Measurements from ENCODE around the gene RREB1. TPM values are rescaled to one million over a fixed set of nuclear protein-coding genes. Genes with fewer than 3 reads are reported as not detected.

Gene RREB1
- total and polyA plus RNA-seq, 2 of the 4 experiments (the other 2 are of a cell fraction), result 8.4 to 14.5 TPM

DNA sequence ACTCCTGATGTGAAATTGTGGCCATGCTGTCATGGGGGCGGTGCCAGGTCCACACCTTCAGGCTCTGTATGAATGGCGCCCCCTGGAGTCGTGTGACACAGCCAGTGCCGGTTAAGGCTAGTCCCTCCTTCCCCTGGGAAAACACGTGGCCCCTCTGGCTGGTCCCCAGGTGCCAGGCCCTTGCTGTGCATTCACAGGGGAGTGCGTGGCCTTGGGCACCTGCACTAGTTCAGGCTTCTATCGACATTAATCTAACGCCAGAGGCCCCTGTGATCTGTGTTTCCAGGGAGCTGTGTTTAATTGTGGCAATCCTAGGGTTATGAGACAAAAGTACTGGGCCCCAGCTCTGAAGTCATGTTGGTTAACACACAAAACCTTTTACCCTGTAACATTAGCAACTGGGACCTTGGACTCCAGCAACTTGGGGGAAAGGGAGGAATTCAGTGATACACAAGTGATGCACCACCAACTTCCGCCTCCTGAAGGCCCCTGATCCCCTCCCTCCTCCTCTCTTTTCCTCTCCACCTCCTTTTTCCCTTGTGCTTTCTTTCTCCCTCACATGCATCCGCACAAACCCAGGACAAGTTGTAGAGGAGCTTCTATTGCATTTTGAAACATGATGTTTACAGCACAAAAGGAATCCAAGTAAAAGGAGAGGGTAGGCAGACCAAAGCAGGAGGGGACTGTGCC lies 131.3 kb downstream of the RREB1 start:
- Histone ChIP-seq H3K4ac (ENCODE audit: low read depth, low read length) (no peak overlapping the region), H2AK5ac (ENCODE audit: low read depth, low read length) (no peak overlapping the region), H3K27ac (ENCODE audit: insufficient read depth, low read length) (no peak overlapping the region), H2AK9ac (replicated peaks; ENCODE audit: low read depth, low read length, poor library complexity) (no peak overlapping the region), H3K9me1 (ENCODE audit: insufficient read depth, low read length) (peaks cover 17% of the 10 kb centered on the region), H2AFZ (replicated peaks; ENCODE audit: low read length, poor library complexity) (no peak overlapping the region), H3K4me3 (ENCODE audit: insufficient read depth, low read depth, low read length) (no peak overlapping the region), H2BK120ac (ENCODE audit: low read depth, low read length) (no peak overlapping the region), H3K9ac (ENCODE audit: low read depth, low read length) (no peak overlapping the region), H4K8ac (ENCODE audit: low read depth in 2 of 2, low read length in 2 of 2) (no peak overlapping the region), H3K23ac (ENCODE audit: low read depth, low read length) (no peak overlapping the region), H3K4me1 (ENCODE audit: control insufficient read depth, insufficient read depth, low read length) (peaks cover 13% of the 10 kb centered on the region), H2BK20ac (ENCODE audit: low read depth, low read length) (no peak overlapping the region), H3K56ac (ENCODE audit: extremely low read depth, insufficient read depth, low read length) (no peak overlapping the region), H3K36me3 (ENCODE audit: control insufficient read depth, insufficient read depth, low read length) (peaks cover 21% of the 10 kb centered on the region), H4K20me1 (ENCODE audit: insufficient read depth, low read length) (peaks cover 44% of the 10 kb centered on the region), H3K9me3 (ENCODE audit: control insufficient read depth, insufficient read depth, low read length) (no peaks in the 10 kb centered on the region), H2BK5ac (ENCODE audit: low read depth, low read length, poor library complexity, severe bottlenecking) (no peak overlapping the region), H3K4me2 (ENCODE audit: low read depth, low read length) (no peak overlapping the region), H3K18ac (ENCODE audit: low read depth, low read length) (no peak overlapping the region), H4K5ac (ENCODE audit: low read depth, low read length) (no peak overlapping the region), H3K14ac (replicated peaks; ENCODE audit: low read depth, low read length) (no peak overlapping the region), H4K91ac (ENCODE audit: insufficient read depth, low read depth, low read length) (no peak overlapping the region), H3K79me1 (ENCODE audit: low read depth in 1 of 2, low read length in 2 of 2) (peaks cover 29 to 83% of the 10 kb centered on the region in 2 experiments), H2BK15ac (ENCODE audit: low read depth, low read length) (no peak overlapping the region), H3K27me3 (ENCODE audit: control insufficient read depth, insufficient read depth, low read length) (no peaks in the 10 kb centered on the region)
- dilution Hi-C loops (cut with HindIII; ENCODE audit: low sequenced_read_pairs, unreplicated experiment), result no loop called here
- intact Hi-C loops (cut with micrococcal nuclease), result no loop called here
- POLR2A ChIA-PET (ENCODE audit: unreplicated experiment), result no interaction called here
- 100% methylated on average over 1 of the region's 10 CpGs; no CpG with 5 or more reads in 1 of the 2 experiments for WGBS, 2 experiments (ENCODE audit: extremely low coverage in 2 of 2, insufficient read length in 1 of 2)
- in situ Hi-C loops (cut with MboI; ENCODE audit: low sequenced_read_pairs), result no loop called here
- TF ChIP-seq MAFK (IDR thresholded peaks at IDR 0.05; ENCODE audit: low read depth, low read length), result no peak
- no peak for TF ChIP-seq RFX5 (IDR thresholded peaks at IDR 0.05; ENCODE audit: low read depth, low read length)
- no peak for TF ChIP-seq RCOR1 (IDR thresholded peaks at IDR 0.05; ENCODE audit: insufficient replicate concordance, low read length)
- peak; percentile 88 for TF ChIP-seq MXI1 (IDR thresholded peaks at IDR 0.05; ENCODE audit: borderline replicate concordance, low read depth, low read length)
- TF ChIP-seq RAD21 (IDR thresholded peaks at IDR 0.05; ENCODE audit: low read length), result peak; percentile 65
- peak; percentile 67 for TF ChIP-seq SMC3 (IDR thresholded peaks at IDR 0.05; ENCODE audit: low read depth, low read length)
- TF ChIP-seq FOS (IDR thresholded peaks at IDR 0.05; ENCODE audit: low read depth, low read length), result no peak
- TF ChIP-seq, protein P1, sequence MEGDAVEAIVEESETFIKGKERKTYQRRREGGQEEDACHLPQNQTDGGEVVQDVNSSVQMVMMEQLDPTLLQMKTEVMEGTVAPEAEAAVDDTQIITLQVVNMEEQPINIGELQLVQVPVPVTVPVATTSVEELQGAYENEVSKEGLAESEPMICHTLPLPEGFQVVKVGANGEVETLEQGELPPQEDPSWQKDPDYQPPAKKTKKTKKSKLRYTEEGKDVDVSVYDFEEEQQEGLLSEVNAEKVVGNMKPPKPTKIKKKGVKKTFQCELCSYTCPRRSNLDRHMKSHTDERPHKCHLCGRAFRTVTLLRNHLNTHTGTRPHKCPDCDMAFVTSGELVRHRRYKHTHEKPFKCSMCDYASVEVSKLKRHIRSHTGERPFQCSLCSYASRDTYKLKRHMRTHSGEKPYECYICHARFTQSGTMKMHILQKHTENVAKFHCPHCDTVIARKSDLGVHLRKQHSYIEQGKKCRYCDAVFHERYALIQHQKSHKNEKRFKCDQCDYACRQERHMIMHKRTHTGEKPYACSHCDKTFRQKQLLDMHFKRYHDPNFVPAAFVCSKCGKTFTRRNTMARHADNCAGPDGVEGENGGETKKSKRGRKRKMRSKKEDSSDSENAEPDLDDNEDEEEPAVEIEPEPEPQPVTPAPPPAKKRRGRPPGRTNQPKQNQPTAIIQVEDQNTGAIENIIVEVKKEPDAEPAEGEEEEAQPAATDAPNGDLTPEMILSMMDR (conservative IDR thresholded peaks at IDR 0.05; ENCODE audit: low read depth, low read length), result peak; percentile 64
- TF ChIP-seq, protein P2, sequence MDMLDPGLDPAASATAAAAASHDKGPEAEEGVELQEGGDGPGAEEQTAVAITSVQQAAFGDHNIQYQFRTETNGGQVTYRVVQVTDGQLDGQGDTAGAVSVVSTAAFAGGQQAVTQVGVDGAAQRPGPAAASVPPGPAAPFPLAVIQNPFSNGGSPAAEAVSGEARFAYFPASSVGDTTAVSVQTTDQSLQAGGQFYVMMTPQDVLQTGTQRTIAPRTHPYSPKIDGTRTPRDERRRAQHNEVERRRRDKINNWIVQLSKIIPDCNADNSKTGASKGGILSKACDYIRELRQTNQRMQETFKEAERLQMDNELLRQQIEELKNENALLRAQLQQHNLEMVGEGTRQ (IDR thresholded peaks at IDR 0.05; ENCODE audit: low read depth, low read length), result peak; percentile 50; the same call in 1 of the 2 replicates
- ATAC-seq (ENCODE audit: low read depth) (peak; percentile 51), DNase-seq (peak; percentile 67)
- CTCF ChIA-PET, result interaction anchor here (0.5 to 1.8 kb wide), 7 partner anchors 12 to 515 kb away, joined by 3 to 5 read pairs (median 3); no protein-coding TSS in a partner anchor
- BruUV-seq (replicated peaks), result no TSS peak
